ENCODE results near the gene TDRD1. TPM values are rescaled to one million over a fixed set of nuclear protein-coding genes. Genes with fewer than 3 reads are reported as not detected.

TDRD1 gene
- polyA plus RNA-seq, 1 donor from 2014 or later = not detected

DNA sequence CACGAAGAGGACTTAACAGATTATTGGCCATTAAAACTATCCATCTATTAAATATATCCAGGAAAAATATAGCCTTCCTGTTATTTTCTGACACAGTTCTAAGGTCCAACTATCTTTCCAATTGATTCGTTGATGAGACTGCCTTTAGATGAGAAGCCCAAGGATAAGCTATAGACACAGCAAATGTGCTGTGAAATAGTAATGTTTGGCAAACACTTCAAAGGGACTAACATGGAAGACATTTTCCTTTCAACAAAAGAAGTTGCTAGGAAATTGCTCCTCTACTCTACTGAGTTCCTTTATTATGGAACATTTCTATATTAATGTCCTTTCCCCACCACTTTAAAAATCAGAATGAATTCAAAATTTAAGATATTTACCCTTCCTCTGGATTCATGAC lies 43.7 kb upstream of the TDRD1 start:
- no peak for TF ChIP-seq RAD21 (conservative IDR thresholded peaks at IDR 0.05)
- TF ChIP-seq, protein P1, sequence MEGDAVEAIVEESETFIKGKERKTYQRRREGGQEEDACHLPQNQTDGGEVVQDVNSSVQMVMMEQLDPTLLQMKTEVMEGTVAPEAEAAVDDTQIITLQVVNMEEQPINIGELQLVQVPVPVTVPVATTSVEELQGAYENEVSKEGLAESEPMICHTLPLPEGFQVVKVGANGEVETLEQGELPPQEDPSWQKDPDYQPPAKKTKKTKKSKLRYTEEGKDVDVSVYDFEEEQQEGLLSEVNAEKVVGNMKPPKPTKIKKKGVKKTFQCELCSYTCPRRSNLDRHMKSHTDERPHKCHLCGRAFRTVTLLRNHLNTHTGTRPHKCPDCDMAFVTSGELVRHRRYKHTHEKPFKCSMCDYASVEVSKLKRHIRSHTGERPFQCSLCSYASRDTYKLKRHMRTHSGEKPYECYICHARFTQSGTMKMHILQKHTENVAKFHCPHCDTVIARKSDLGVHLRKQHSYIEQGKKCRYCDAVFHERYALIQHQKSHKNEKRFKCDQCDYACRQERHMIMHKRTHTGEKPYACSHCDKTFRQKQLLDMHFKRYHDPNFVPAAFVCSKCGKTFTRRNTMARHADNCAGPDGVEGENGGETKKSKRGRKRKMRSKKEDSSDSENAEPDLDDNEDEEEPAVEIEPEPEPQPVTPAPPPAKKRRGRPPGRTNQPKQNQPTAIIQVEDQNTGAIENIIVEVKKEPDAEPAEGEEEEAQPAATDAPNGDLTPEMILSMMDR (IDR thresholded peaks at IDR 0.05; ENCODE audit: poor library complexity, severe bottlenecking) = no peak
- TF ChIP-seq, protein P2, sequence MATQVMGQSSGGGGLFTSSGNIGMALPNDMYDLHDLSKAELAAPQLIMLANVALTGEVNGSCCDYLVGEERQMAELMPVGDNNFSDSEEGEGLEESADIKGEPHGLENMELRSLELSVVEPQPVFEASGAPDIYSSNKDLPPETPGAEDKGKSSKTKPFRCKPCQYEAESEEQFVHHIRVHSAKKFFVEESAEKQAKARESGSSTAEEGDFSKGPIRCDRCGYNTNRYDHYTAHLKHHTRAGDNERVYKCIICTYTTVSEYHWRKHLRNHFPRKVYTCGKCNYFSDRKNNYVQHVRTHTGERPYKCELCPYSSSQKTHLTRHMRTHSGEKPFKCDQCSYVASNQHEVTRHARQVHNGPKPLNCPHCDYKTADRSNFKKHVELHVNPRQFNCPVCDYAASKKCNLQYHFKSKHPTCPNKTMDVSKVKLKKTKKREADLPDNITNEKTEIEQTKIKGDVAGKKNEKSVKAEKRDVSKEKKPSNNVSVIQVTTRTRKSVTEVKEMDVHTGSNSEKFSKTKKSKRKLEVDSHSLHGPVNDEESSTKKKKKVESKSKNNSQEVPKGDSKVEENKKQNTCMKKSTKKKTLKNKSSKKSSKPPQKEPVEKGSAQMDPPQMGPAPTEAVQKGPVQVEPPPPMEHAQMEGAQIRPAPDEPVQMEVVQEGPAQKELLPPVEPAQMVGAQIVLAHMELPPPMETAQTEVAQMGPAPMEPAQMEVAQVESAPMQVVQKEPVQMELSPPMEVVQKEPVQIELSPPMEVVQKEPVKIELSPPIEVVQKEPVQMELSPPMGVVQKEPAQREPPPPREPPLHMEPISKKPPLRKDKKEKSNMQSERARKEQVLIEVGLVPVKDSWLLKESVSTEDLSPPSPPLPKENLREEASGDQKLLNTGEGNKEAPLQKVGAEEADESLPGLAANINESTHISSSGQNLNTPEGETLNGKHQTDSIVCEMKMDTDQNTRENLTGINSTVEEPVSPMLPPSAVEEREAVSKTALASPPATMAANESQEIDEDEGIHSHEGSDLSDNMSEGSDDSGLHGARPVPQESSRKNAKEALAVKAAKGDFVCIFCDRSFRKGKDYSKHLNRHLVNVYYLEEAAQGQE (IDR thresholded peaks at IDR 0.05; ENCODE audit: borderline replicate concordance) = no peak
- TF ChIP-seq POLR2AphosphoS5 (IDR thresholded peaks at IDR 0.05) = no peak
- no peak for TF ChIP-seq MXI1 (conservative IDR thresholded peaks at IDR 0.05; ENCODE audit: poor library complexity, severe bottlenecking)
- no peak for TF ChIP-seq EP300 (conservative IDR thresholded peaks at IDR 0.05; ENCODE audit: poor library complexity, severe bottlenecking)
- no peak for TF ChIP-seq EZH2 (IDR thresholded peaks at IDR 0.05; ENCODE audit: borderline replicate concordance, insufficient read depth, low read length, poor library complexity, severe bottlenecking)
- TF ChIP-seq TAF1 (IDR thresholded peaks at IDR 0.05; ENCODE audit: low read depth) = no peak
- TF ChIP-seq SMC3 (conservative IDR thresholded peaks at IDR 0.05; ENCODE audit: poor library complexity) = no peak
- no peak overlapping the region for H3K4me2 ChIP-seq (ENCODE audit: low read length)
- no peaks in the 10 kb centered on the region for H3K79me2 ChIP-seq (replicated peaks; ENCODE audit: insufficient read depth, low read length)
- no peaks in the 10 kb centered on the region for H3K27me3 ChIP-seq (ENCODE audit: insufficient read depth, low read depth, low read length)
- H4K20me1 ChIP-seq (ENCODE audit: insufficient read depth) = no peaks in the 10 kb centered on the region
- no peak overlapping the region for H3K4me3 ChIP-seq (ENCODE audit: low read length)
- no peak overlapping the region for H2AFZ ChIP-seq (ENCODE audit: low read depth, low read length)
- no peaks in the 10 kb centered on the region for H3K9me2 ChIP-seq (ENCODE audit: insufficient read depth, low read length)
- H3K27ac ChIP-seq (ENCODE audit: low read length) = no peak overlapping the region
- H3K9ac ChIP-seq (ENCODE audit: low read length) = no peak overlapping the region
- H3K36me3 ChIP-seq (ENCODE audit: insufficient read depth, low read length) = peaks cover 17% of the 10 kb centered on the region
- H3F3A ChIP-seq (ENCODE audit: insufficient read depth, low read length, poor library complexity, severe bottlenecking) = no peaks in the 10 kb centered on the region
- no peaks in the 10 kb centered on the region for H3K9me3 ChIP-seq (ENCODE audit: low read length)

DNA sequence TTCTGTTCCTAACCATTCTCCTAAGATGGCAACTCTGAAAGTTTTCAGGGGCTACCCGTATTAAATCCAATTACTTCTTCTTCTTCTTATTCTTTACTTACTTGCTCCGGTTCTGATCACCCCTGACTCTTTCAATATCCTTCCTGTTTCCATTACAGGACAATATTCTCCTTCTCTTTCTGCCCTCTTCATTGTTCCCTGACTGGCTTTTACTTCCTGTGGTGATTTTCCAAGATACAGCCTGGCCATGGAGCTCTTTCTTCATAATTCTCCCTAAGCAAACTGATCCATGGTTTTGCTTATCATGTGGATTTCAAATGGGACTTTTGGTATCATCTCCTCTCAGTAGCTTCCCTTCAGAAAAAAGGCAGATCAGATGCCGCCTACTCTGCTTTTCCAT lies 40.6 kb upstream of the TDRD1 start:
- H3K4me3 ChIP-seq (ENCODE audit: low read length) = no peak overlapping the region
- no peaks in the 10 kb centered on the region for H3K27me3 ChIP-seq (ENCODE audit: insufficient read depth, low read depth, low read length)
- H3K27ac ChIP-seq (ENCODE audit: low read length) = no peak overlapping the region
- no peaks in the 10 kb centered on the region for H3K9me2 ChIP-seq (ENCODE audit: insufficient read depth, low read length)
- TF ChIP-seq SMC3 (conservative IDR thresholded peaks at IDR 0.05; ENCODE audit: poor library complexity) (no peak), MXI1 (conservative IDR thresholded peaks at IDR 0.05; ENCODE audit: poor library complexity, severe bottlenecking) (no peak), TAF1 (IDR thresholded peaks at IDR 0.05; ENCODE audit: low read depth) (no peak), RAD21 (conservative IDR thresholded peaks at IDR 0.05) (no peak), EZH2 (IDR thresholded peaks at IDR 0.05; ENCODE audit: borderline replicate concordance, insufficient read depth, low read length, poor library complexity, severe bottlenecking) (no peak), POLR2AphosphoS5 (IDR thresholded peaks at IDR 0.05) (no peak), EP300 (conservative IDR thresholded peaks at IDR 0.05; ENCODE audit: poor library complexity, severe bottlenecking) (no peak)
- TF ChIP-seq, protein P1 (IDR thresholded peaks at IDR 0.05; ENCODE audit: poor library complexity, severe bottlenecking) = no peak
- TF ChIP-seq, protein P2 (IDR thresholded peaks at IDR 0.05; ENCODE audit: borderline replicate concordance) = no peak
- no peak overlapping the region for H3K9ac ChIP-seq (ENCODE audit: low read length)
- no peak overlapping the region for H3K4me2 ChIP-seq (ENCODE audit: low read length)
- no peak overlapping the region for H2AFZ ChIP-seq (ENCODE audit: low read depth, low read length)
- H3K9me3 ChIP-seq (ENCODE audit: low read length) = no peaks in the 10 kb centered on the region
- no peaks in the 10 kb centered on the region for H3K79me2 ChIP-seq (replicated peaks; ENCODE audit: insufficient read depth, low read length)
- no peaks in the 10 kb centered on the region for H3F3A ChIP-seq (ENCODE audit: insufficient read depth, low read length, poor library complexity, severe bottlenecking)
- H4K20me1 ChIP-seq (ENCODE audit: insufficient read depth) = no peaks in the 10 kb centered on the region
- H3K36me3 ChIP-seq (ENCODE audit: insufficient read depth, low read length) = no peaks in the 10 kb centered on the region
